GM23338 (cell line): ENCODE measurements around the gene SFXN5. TPM values are rescaled to one million over a fixed set of nuclear protein-coding genes. Genes with fewer than 3 reads are reported as not detected.

Experiments
- ATAC-seq: fragments of 200-7000 bp; cut with Tn5 transposase; 3 replicates; pipeline ENCODE4 v1.9.1; 2020
- DNase-seq: peaks from one replicate; pipeline ENCODE4 v3.0.0-alpha.2; 2015; ENCODE audit warnings: low spot score
- H2AFZ ChIP-seq: fragments of 200-600 bp; sonication (generic); 2 replicates; pipeline ENCODE4 v1.8.0; 2016; ENCODE audit warnings: antibody characterized with exemption, mild to moderate bottlenecking, moderate library complexity
- H3F3A ChIP-seq: fragments of 200-600 bp; sonication (generic); replicated peaks from 2 replicates; pipeline ENCODE4 v1.8.0; 2017; ENCODE audit warnings: antibody characterized with exemption, mixed run types, low read depth
- H3K27ac ChIP-seq: fragments of 200-600 bp; sonication (generic); 2 replicates; pipeline ENCODE4 v1.6.1; 2016; ENCODE audit warnings: low read depth
- H3K27me3 ChIP-seq: fragments of 200-600 bp; sonication (generic); 2 replicates; pipeline ENCODE4 v1.8.0; 2016; ENCODE audit warnings: mild to moderate bottlenecking, mixed run types, moderate library complexity; ENCODE audit not compliant: insufficient read depth
- H3K36me3 ChIP-seq: fragments of 200-600 bp; sonication (generic); 2 replicates; pipeline ENCODE4 v1.8.0; 2016; ENCODE audit warnings: mild to moderate bottlenecking; ENCODE audit not compliant: insufficient read depth
- H3K4me1 ChIP-seq: fragments of 200-600 bp; sonication (generic); 2 replicates; pipeline ENCODE4 v1.8.0; 2016; ENCODE audit warnings: mild to moderate bottlenecking, moderate library complexity; ENCODE audit not compliant: insufficient read depth
- H3K4me2 ChIP-seq: fragments of 200-600 bp; sonication (generic); 2 replicates; pipeline ENCODE4 v1.7.1; 2017; ENCODE audit warnings: mixed run types
- H3K4me3 ChIP-seq: fragments of 200-600 bp; sonication (generic); 2 replicates; pipeline ENCODE4 v1.6.1; 2016; ENCODE audit warnings: mixed run types
- H3K79me2 ChIP-seq: fragments of 200-600 bp; sonication (generic); replicated peaks from 2 replicates; pipeline ENCODE4 v1.8.0; 2017; ENCODE audit warnings: mild to moderate bottlenecking; ENCODE audit not compliant: insufficient read depth
- H3K9me2 ChIP-seq: fragments of 200-600 bp; sonication (generic); 2 replicates; pipeline ENCODE4 v1.8.0; 2017; ENCODE audit not compliant: insufficient read depth
- H4K20me1 ChIP-seq: fragments of 200-600 bp; sonication (generic); replicated peaks from 2 replicates; pipeline ENCODE4 v1.8.0; 2017; ENCODE audit warnings: mild to moderate bottlenecking; ENCODE audit not compliant: insufficient read depth
- H3K27ac Mint-ChIP-seq: 2 replicates; pipeline ENCODE4 v1.8.0; 2020; ENCODE audit warnings: inconsistent platforms, mild to moderate bottlenecking, moderate library complexity, mixed read lengths
- H3K27me3 Mint-ChIP-seq: 3 replicates; pipeline ENCODE4 v1.8.0; 2022; ENCODE audit warnings: low read depth, mild to moderate bottlenecking, moderate library complexity, mixed read lengths, inconsistent platforms; ENCODE audit not compliant: insufficient read depth, poor library complexity
- H3K36me3 Mint-ChIP-seq: 3 replicates; pipeline ENCODE4 v1.8.0; 2021; ENCODE audit warnings: low read depth, mild to moderate bottlenecking, inconsistent platforms, moderate library complexity, mixed read lengths
- H3K4me1 Mint-ChIP-seq: 3 replicates; pipeline ENCODE4 v1.8.0; 2020; ENCODE audit warnings: mild to moderate bottlenecking, inconsistent platforms, mixed read lengths
- H3K4me3 Mint-ChIP-seq: 3 replicates; pipeline ENCODE4 v1.8.0; 2021; ENCODE audit warnings: moderate library complexity, mild to moderate bottlenecking, inconsistent platforms, mixed read lengths
- H3K9me3 Mint-ChIP-seq: 3 replicates; pipeline ENCODE4 v1.8.0; 2020; ENCODE audit warnings: moderate library complexity, mild to moderate bottlenecking, inconsistent platforms, mixed read lengths
- CREB1 ChIP-seq: fragments of 250-450 bp; sonication (Bioruptor Pico); IDR thresholded peaks from 2 replicates; pipeline ENCODE4 v1.5.0; 2020; ENCODE audit warnings: low read depth, mild to moderate bottlenecking, moderate library complexity
- EZH2 ChIP-seq: fragments of 200-600 bp; sonication (generic); IDR thresholded peaks from one replicate; pipeline ENCODE4 v1.8.0; 2017; ENCODE audit warnings: antibody characterized with exemption, mild to moderate bottlenecking, low read depth; ENCODE audit not compliant: unreplicated experiment
- EZH2phosphoT487 ChIP-seq: fragments of 200-600 bp; sonication (generic); IDR thresholded peaks from one replicate; pipeline ENCODE4 v1.8.1; 2018; ENCODE audit warnings: antibody characterized with exemption; ENCODE audit not compliant: unreplicated experiment
- JUNB ChIP-seq: IDR thresholded peaks from one replicate; pipeline ENCODE4 v1.6.1; 2016; ENCODE audit warnings: antibody characterized with exemption; ENCODE audit not compliant: unreplicated experiment
- NANOG ChIP-seq: IDR thresholded peaks from 2 replicates; pipeline ENCODE4 v1.6.1; 2016; ENCODE audit warnings: antibody characterized with exemption, borderline replicate concordance
- POLR2AphosphoS5 ChIP-seq: IDR thresholded peaks from 2 replicates; pipeline ENCODE4 v1.6.1; 2016; ENCODE audit warnings: antibody characterized with exemption, low read depth
- REST ChIP-seq: IDR thresholded peaks from one replicate; pipeline ENCODE4 v1.6.1; 2018; ENCODE audit warnings: antibody characterized with exemption; ENCODE audit not compliant: unreplicated experiment
- STAT1 ChIP-seq: IDR thresholded peaks from one replicate; pipeline ENCODE4 v1.6.1; 2016; ENCODE audit warnings: antibody characterized with exemption; ENCODE audit not compliant: unreplicated experiment
- ZNF114 ChIP-seq: fragments of 250-450 bp; sonication (Bioruptor Pico); IDR thresholded peaks from 2 replicates; pipeline ENCODE4 v1.5.0; 2020; ENCODE audit warnings: mild to moderate bottlenecking, moderate library complexity
- ZNF331 ChIP-seq: fragments of 250-450 bp; sonication (Bioruptor Pico); IDR thresholded peaks from 2 replicates; pipeline ENCODE4 v1.5.0; 2020; ENCODE audit warnings: low read depth, mild to moderate bottlenecking, moderate library complexity
- ZNF462 ChIP-seq: fragments of 250-450 bp; sonication (Bioruptor Pico); IDR thresholded peaks from 2 replicates; pipeline ENCODE4 v1.5.0; 2020; ENCODE audit warnings: mild to moderate bottlenecking, moderate library complexity
- polyA plus RNA-seq: library from polyadenylated mRNA; unstranded; fragments of >200 nt; fragmentation: Nextera tagmentation; extraction: Ambion mirVana; gene quantifications from 2 replicates; pipeline ENCODE4 v1.2.1, GENCODE V29; 2016
- total RNA-seq: library from RNA; depleted of rRNA; stranded (reverse); fragments of >200 nt; shearing (Covaris generic); gene quantifications from 2 replicates; pipeline ENCODE4 v1.2.3, GENCODE V29; 2014
- TF ChIP-seq, protein P1 (sequence below): IDR thresholded peaks from 2 replicates; pipeline ENCODE4 v1.6.1; 2016; ENCODE audit warnings: antibody characterized with exemption
- TF ChIP-seq, protein P2 (sequence below), 2 experiments: fragments of 200-600 bp in 1 of 2; sonication (generic) in 1 of 2; conservative IDR thresholded peaks; 2 replicates each; pipeline versions ENCODE4 v1.5.1 to v1.6.1; 2016 to 2017; ENCODE audit warnings: antibody characterized with exemption in 2 of 2, low read depth in 2 of 2, mild to moderate bottlenecking in 2 of 2, moderate library complexity in 1 of 2

SFXN5 gene
- total and polyA plus RNA-seq, 2 experiments from 2014 or later: 23.6 to 25.8 TPM

GRCh38 chr2:72949045-72949444 lies 122.5 kb downstream of the SFXN5 start:
- H4K20me1 ChIP-seq: no peaks in the 10 kb centered on the region
- H3K9me2 ChIP-seq: no peaks in the 10 kb centered on the region
- H3K79me2 ChIP-seq: no peaks in the 10 kb centered on the region
- Mint-ChIP-seq H3K9me3 (peaks cover 4% of the 10 kb centered on the region; the same call in 2 of the 3 replicates), H3K4me1 (peaks cover 48% of the 10 kb centered on the region), H3K4me3 (no peak overlapping the region), H3K27me3 (peaks cover 30% of the 10 kb centered on the region), H3K27ac (no peak overlapping the region), H3K36me3 (peaks cover 14% of the 10 kb centered on the region)
- H3K4me2 ChIP-seq: no peak overlapping the region
- no peak overlapping the region for H2AFZ ChIP-seq
- H3K27me3 ChIP-seq: no peaks in the 10 kb centered on the region
- no peak overlapping the region for H3K27ac ChIP-seq
- no peak for DNase-seq
- no peaks in the 10 kb centered on the region for H3K36me3 ChIP-seq
- H3K4me1 ChIP-seq: peaks cover 24% of the 10 kb centered on the region
- no peak for ATAC-seq
- no peak overlapping the region for H3K4me3 ChIP-seq
- H3F3A ChIP-seq: peaks cover 13% of the 10 kb centered on the region
- no peak for TF ChIP-seq NANOG
- no peak for TF ChIP-seq ZNF331 (CRISPR knock-in tag)
- TF ChIP-seq, protein P1, sequence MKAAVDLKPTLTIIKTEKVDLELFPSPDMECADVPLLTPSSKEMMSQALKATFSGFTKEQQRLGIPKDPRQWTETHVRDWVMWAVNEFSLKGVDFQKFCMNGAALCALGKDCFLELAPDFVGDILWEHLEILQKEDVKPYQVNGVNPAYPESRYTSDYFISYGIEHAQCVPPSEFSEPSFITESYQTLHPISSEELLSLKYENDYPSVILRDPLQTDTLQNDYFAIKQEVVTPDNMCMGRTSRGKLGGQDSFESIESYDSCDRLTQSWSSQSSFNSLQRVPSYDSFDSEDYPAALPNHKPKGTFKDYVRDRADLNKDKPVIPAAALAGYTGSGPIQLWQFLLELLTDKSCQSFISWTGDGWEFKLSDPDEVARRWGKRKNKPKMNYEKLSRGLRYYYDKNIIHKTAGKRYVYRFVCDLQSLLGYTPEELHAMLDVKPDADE: no peak
- TF ChIP-seq STAT1: no peak
- TF ChIP-seq, protein P2, sequence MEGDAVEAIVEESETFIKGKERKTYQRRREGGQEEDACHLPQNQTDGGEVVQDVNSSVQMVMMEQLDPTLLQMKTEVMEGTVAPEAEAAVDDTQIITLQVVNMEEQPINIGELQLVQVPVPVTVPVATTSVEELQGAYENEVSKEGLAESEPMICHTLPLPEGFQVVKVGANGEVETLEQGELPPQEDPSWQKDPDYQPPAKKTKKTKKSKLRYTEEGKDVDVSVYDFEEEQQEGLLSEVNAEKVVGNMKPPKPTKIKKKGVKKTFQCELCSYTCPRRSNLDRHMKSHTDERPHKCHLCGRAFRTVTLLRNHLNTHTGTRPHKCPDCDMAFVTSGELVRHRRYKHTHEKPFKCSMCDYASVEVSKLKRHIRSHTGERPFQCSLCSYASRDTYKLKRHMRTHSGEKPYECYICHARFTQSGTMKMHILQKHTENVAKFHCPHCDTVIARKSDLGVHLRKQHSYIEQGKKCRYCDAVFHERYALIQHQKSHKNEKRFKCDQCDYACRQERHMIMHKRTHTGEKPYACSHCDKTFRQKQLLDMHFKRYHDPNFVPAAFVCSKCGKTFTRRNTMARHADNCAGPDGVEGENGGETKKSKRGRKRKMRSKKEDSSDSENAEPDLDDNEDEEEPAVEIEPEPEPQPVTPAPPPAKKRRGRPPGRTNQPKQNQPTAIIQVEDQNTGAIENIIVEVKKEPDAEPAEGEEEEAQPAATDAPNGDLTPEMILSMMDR (conservative IDR thresholded peaks at IDR 0.05; ENCODE audit: low read depth in 2 of 2): no peak
- TF ChIP-seq REST: no peak
- TF ChIP-seq EZH2phosphoT487: no peak
- no peak for TF ChIP-seq JUNB
- no peak for TF ChIP-seq ZNF462 (CRISPR knock-in tag)
- no peak for TF ChIP-seq EZH2
- TF ChIP-seq CREB1 (CRISPR knock-in tag): no peak
- no peak for TF ChIP-seq POLR2AphosphoS5
- TF ChIP-seq ZNF114 (CRISPR knock-in tag): no peak
